ENCODE measurements around the gene SLC37A1. TPM values are rescaled to one million over a fixed set of nuclear protein-coding genes. Genes with fewer than 3 reads are reported as not detected.

SLC37A1 gene
- total RNA-seq, 1 experiment from 2014 or later: 37.7 TPM

DNA sequence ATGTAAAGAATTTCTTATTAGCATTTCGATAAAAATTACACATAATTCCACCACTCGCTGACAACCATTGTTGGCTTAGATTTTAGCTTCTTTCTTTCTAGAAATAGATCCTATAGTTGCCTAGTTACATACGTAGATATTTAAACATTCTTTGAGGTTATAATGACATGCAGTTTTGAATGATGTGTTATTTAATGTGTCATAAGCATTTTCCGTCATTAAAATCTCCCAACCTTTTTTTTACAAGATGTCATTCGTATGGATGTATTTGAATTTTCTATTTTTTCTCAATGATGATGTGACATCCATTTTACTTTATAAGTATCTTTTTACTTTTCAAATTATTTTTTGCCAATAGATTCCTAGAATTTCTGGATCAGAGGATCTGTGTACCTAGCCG, 44.7 kb downstream of the SLC37A1 start:
- Histone ChIP-seq H4K5ac (ENCODE audit: insufficient read length, low read depth, low read length) (no peak overlapping the region), H4K8ac (replicated peaks; ENCODE audit: insufficient read length, low read depth, low read length) (no peak overlapping the region), H2BK5ac (ENCODE audit: insufficient read length, low read length) (no peak overlapping the region), H3K18ac (ENCODE audit: insufficient read length, low read depth, low read length) (no peak overlapping the region), H2BK20ac (ENCODE audit: low read depth, low read length, poor library complexity, severe bottlenecking) (no peak overlapping the region), H3K56ac (ENCODE audit: insufficient read length, low read depth, low read length) (no peak overlapping the region), H4K91ac (ENCODE audit: insufficient read length, low read depth, low read length) (no peak overlapping the region), H3K27ac (ENCODE audit: insufficient read length, low read depth, low read length) (no peak overlapping the region), H3K4me1 (ENCODE audit: insufficient read depth, low read length) (no peaks in the 10 kb centered on the region), H3K23ac (ENCODE audit: insufficient read length, low read depth, low read length) (no peak overlapping the region), H2BK15ac (ENCODE audit: low read depth, low read length) (no peak overlapping the region), H2AK5ac (ENCODE audit: insufficient read length, low read length) (no peak overlapping the region), H3K9ac (ENCODE audit: extremely low read depth, insufficient read length, low read length) (no peak overlapping the region), H3T11ph (ENCODE audit: low read length) (no peak overlapping the region), H3K79me2 (ENCODE audit: insufficient read depth, low read length) (no peaks in the 10 kb centered on the region), H3K79me1 (ENCODE audit: insufficient read depth, low read depth, low read length, poor library complexity, severe bottlenecking) (no peaks in the 10 kb centered on the region), H4K20me1 (ENCODE audit: control insufficient read depth, insufficient read depth, insufficient read length) (no peaks in the 10 kb centered on the region), H3K4ac (ENCODE audit: low read depth, low read length) (no peak overlapping the region), H3K14ac (ENCODE audit: insufficient read depth, low read length) (no peak overlapping the region), H3K9me3 (ENCODE audit: control insufficient read depth, low read depth, low read length) (no peaks in the 10 kb centered on the region), H3K27me3 (ENCODE audit: insufficient read depth, low read length) (no peaks in the 10 kb centered on the region), H2BK12ac (ENCODE audit: insufficient read length, low read depth, low read length) (no peak overlapping the region), H3K23me2 (ENCODE audit: insufficient read length, low read depth, low read length, poor library complexity, severe bottlenecking) (no peaks in the 10 kb centered on the region), H3K4me2 (ENCODE audit: insufficient read depth, insufficient read length, low read length) (no peak overlapping the region), H2BK120ac (ENCODE audit: low read depth, low read length, poor library complexity, severe bottlenecking) (no peak overlapping the region), H2AFZ (ENCODE audit: low read length) (no peak overlapping the region)
- no peaks in the 10 kb centered on the region for H3K9me3 Mint-ChIP-seq
- peaks cover 2 to 73% (median 28%) of the 10 kb centered on the region in 3 experiments; a peak in 6 of 7 replicates for H3K36me3 Mint-ChIP-seq (ENCODE audit: insufficient read depth in 1 of 3, low read depth in 3 of 3)
- no peak for DNase-seq
- no CpG with 5 or more reads among the region's 6 CpGs for WGBS (ENCODE audit: extremely low coverage, insufficient read length, low lambda C conversion rate)
- no peak overlapping the region for H3K4me3 Mint-ChIP-seq
- H3K4me1 Mint-ChIP-seq: peaks cover 11 to 12% of the 10 kb centered on the region in 2 experiments
- TF ChIP-seq, protein P1, sequence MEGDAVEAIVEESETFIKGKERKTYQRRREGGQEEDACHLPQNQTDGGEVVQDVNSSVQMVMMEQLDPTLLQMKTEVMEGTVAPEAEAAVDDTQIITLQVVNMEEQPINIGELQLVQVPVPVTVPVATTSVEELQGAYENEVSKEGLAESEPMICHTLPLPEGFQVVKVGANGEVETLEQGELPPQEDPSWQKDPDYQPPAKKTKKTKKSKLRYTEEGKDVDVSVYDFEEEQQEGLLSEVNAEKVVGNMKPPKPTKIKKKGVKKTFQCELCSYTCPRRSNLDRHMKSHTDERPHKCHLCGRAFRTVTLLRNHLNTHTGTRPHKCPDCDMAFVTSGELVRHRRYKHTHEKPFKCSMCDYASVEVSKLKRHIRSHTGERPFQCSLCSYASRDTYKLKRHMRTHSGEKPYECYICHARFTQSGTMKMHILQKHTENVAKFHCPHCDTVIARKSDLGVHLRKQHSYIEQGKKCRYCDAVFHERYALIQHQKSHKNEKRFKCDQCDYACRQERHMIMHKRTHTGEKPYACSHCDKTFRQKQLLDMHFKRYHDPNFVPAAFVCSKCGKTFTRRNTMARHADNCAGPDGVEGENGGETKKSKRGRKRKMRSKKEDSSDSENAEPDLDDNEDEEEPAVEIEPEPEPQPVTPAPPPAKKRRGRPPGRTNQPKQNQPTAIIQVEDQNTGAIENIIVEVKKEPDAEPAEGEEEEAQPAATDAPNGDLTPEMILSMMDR (conservative IDR thresholded peaks at IDR 0.05): no peak
- no peak overlapping the region for H3K27ac Mint-ChIP-seq
- H3K27me3 Mint-ChIP-seq (ENCODE audit: low read depth): no peaks in the 10 kb centered on the region; the same call in 1 of the 2 replicates
